H9 (cell line): Measurements from ENCODE around the gene FILIP1. TPM values are rescaled to one million over a fixed set of nuclear protein-coding genes. Genes with fewer than 3 reads are reported as not detected.

Source experiments
- DNase-seq: peaks from one replicate; pipeline ENCODE4 v3.0.0-alpha.2; 2017
- H2AFZ ChIP-seq: one replicate; pipeline ENCODE4 v1.6.1; 2013; ENCODE audit warnings: mild to moderate bottlenecking, low read length, control low read depth, moderate library complexity
- H2AK5ac ChIP-seq: 2 replicates; pipeline ENCODE4 v1.6.1; 2013; ENCODE audit warnings: low read length, control low read depth, mixed read lengths; ENCODE audit not compliant: insufficient read length
- H2BK120ac ChIP-seq: one replicate; pipeline ENCODE4 v1.6.1; 2013; ENCODE audit warnings: low read depth, mild to moderate bottlenecking, low read length, control low read depth, inconsistent platforms; ENCODE audit not compliant: poor library complexity, severe bottlenecking
- H2BK12ac ChIP-seq: 2 replicates; pipeline ENCODE4 v1.6.1; 2013; ENCODE audit warnings: low read length, control low read depth, mixed read lengths, low read depth; ENCODE audit not compliant: insufficient read length
- H2BK15ac ChIP-seq: 2 replicates; pipeline ENCODE4 v1.6.1; 2013; ENCODE audit warnings: low read depth, low read length, control low read depth
- H2BK20ac ChIP-seq: one replicate; pipeline ENCODE4 v1.6.1; 2013; ENCODE audit warnings: low read depth, mild to moderate bottlenecking, low read length, control low read depth, inconsistent platforms; ENCODE audit not compliant: poor library complexity, severe bottlenecking
- H2BK5ac ChIP-seq: 2 replicates; pipeline ENCODE4 v1.6.1; 2013; ENCODE audit warnings: low read length, control low read depth, mixed read lengths; ENCODE audit not compliant: insufficient read length
- H3K14ac ChIP-seq: 2 replicates; pipeline ENCODE4 v1.6.1; 2013; ENCODE audit warnings: low read length, control low read depth; ENCODE audit not compliant: insufficient read depth
- H3K18ac ChIP-seq: 2 replicates; pipeline ENCODE4 v1.6.1; 2013; ENCODE audit warnings: low read depth, mild to moderate bottlenecking, mixed read lengths, low read length, control low read depth; ENCODE audit not compliant: insufficient read length
- H3K23ac ChIP-seq: 2 replicates; pipeline ENCODE4 v1.6.1; 2013; ENCODE audit warnings: low read length, control low read depth, mixed read lengths, low read depth; ENCODE audit not compliant: insufficient read length
- H3K23me2 ChIP-seq: 2 replicates; pipeline ENCODE4 v1.6.1; 2013; ENCODE audit warnings: low read depth, mild to moderate bottlenecking, mixed read lengths, low read length, control low read depth; ENCODE audit not compliant: insufficient read length, poor library complexity, severe bottlenecking
- H3K27ac ChIP-seq: 2 replicates; pipeline ENCODE4 v1.5.1; 2013; ENCODE audit warnings: low read length, control low read depth, mixed read lengths, low read depth; ENCODE audit not compliant: insufficient read length
- H3K27me3 ChIP-seq: 2 replicates; pipeline ENCODE4 v1.6.1; 2013; ENCODE audit warnings: low read length, control low read depth, inconsistent platforms; ENCODE audit not compliant: insufficient read depth
- H3K4ac ChIP-seq: 2 replicates; pipeline ENCODE4 v1.6.1; 2013; ENCODE audit warnings: low read depth, mild to moderate bottlenecking, control low read depth, inconsistent platforms, low read length, moderate library complexity
- H3K4me1 ChIP-seq: 2 replicates; pipeline ENCODE4 v1.6.1; 2013; ENCODE audit warnings: low read length, control low read depth, inconsistent platforms; ENCODE audit not compliant: insufficient read depth
- H3K4me2 ChIP-seq: 2 replicates; pipeline ENCODE4 v1.6.1; 2013; ENCODE audit warnings: low read length, control low read depth, mixed read lengths; ENCODE audit not compliant: insufficient read length, insufficient read depth
- H3K56ac ChIP-seq: 2 replicates; pipeline ENCODE4 v1.6.1; 2013; ENCODE audit warnings: low read depth, mild to moderate bottlenecking, mixed read lengths, low read length, control low read depth; ENCODE audit not compliant: insufficient read length
- H3K79me1 ChIP-seq: 2 replicates; pipeline ENCODE4 v1.6.1; 2013; ENCODE audit warnings: low read depth, mild to moderate bottlenecking, moderate library complexity, low read length, control low read depth, inconsistent platforms; ENCODE audit not compliant: insufficient read depth, poor library complexity, severe bottlenecking
- H3K79me2 ChIP-seq: 2 replicates; pipeline ENCODE4 v1.6.1; 2013; ENCODE audit warnings: low read length, control low read depth, inconsistent platforms; ENCODE audit not compliant: insufficient read depth
- H3K9ac ChIP-seq: 2 replicates; pipeline ENCODE4 v1.6.1; 2013; ENCODE audit warnings: low read length, control low read depth, mixed read lengths; ENCODE audit not compliant: insufficient read length; ENCODE audit errors: extremely low read depth
- H3K9me3 ChIP-seq: one replicate; pipeline ENCODE4 v1.6.1; 2013; ENCODE audit warnings: low read depth, low read length, inconsistent platforms; ENCODE audit not compliant: control insufficient read depth
- H3T11ph ChIP-seq: one replicate; pipeline ENCODE4 v1.6.1; 2013; ENCODE audit warnings: mild to moderate bottlenecking, low read length, control low read depth, inconsistent platforms
- H4K20me1 ChIP-seq: one replicate; pipeline ENCODE4 v1.6.1; 2013; ENCODE audit not compliant: control insufficient read depth, insufficient read length, insufficient read depth
- H4K5ac ChIP-seq: 2 replicates; pipeline ENCODE4 v1.6.1; 2013; ENCODE audit warnings: low read depth, mild to moderate bottlenecking, mixed read lengths, low read length, control low read depth; ENCODE audit not compliant: insufficient read length
- H4K8ac ChIP-seq: replicated peaks from 2 replicates; pipeline ENCODE4 v1.6.1; 2013; ENCODE audit warnings: low read length, control low read depth, mixed read lengths, low read depth; ENCODE audit not compliant: insufficient read length
- H4K91ac ChIP-seq: 2 replicates; pipeline ENCODE4 v1.6.1; 2013; ENCODE audit warnings: low read depth, mild to moderate bottlenecking, moderate library complexity, mixed read lengths, low read length, control low read depth; ENCODE audit not compliant: insufficient read length
- H3K27ac Mint-ChIP-seq, 3 experiments: 2 replicates in 2 of 3; 3 replicates in 1 of 3; pipeline ENCODE4 v1.8.0; 2020 to 2021; ENCODE audit warnings: mixed read lengths in 3 of 3, mild to moderate bottlenecking in 1 of 3, moderate library complexity in 1 of 3
- H3K27me3 Mint-ChIP-seq: 2 replicates; pipeline ENCODE4 v1.8.0; 2021; ENCODE audit warnings: low read depth, mild to moderate bottlenecking, moderate library complexity, mixed read lengths
- H3K36me3 Mint-ChIP-seq, 3 experiments: 2 replicates in 2 of 3; 3 replicates in 1 of 3; pipeline ENCODE4 v1.8.0; 2020 to 2021; ENCODE audit warnings: low read depth in 3 of 3, mixed read lengths in 3 of 3; ENCODE audit not compliant: insufficient read depth in 1 of 3
- H3K4me1 Mint-ChIP-seq, 2 experiments: 2 replicates each; pipeline ENCODE4 v1.8.0; 2020; ENCODE audit warnings: mixed read lengths in 2 of 2
- H3K4me3 Mint-ChIP-seq, 2 experiments: 2 replicates in 1 of 2; 3 replicates in 1 of 2; pipeline ENCODE4 v1.8.0; 2020 to 2021; ENCODE audit warnings: mild to moderate bottlenecking in 2 of 2, mixed read lengths in 2 of 2, moderate library complexity in 1 of 2
- H3K9me3 Mint-ChIP-seq, 2 experiments: 2 replicates in 1 of 2; 3 replicates in 1 of 2; pipeline ENCODE4 v1.8.0; 2020; ENCODE audit warnings: mild to moderate bottlenecking in 2 of 2, mixed read lengths in 2 of 2, moderate library complexity in 1 of 2
- CTCF ChIP-seq: fragments of 200-600 bp; sonication (generic); conservative IDR thresholded peaks from 3 replicates; pipeline ENCODE4 v1.8.0; 2021; ENCODE audit warnings: antibody characterized with exemption, mild to moderate bottlenecking
- WGBS: extraction: QIAGEN DNeasy Blood & Tissue Kit; methylation state at CpG from one replicate; pipeline ENCODE4 v1.1.7; 2013; ENCODE audit warnings: missing lambda C conversion rate, low lambda C conversion rate, mixed read lengths; ENCODE audit not compliant: insufficient read length; ENCODE audit errors: extremely low coverage; 5-methylcytosine and 5-hydroxymethylcytosine counted together
- total RNA-seq: library from RNA; stranded (reverse); gene quantifications from 2 replicates; pipeline ENCODE4 v1.2.1, GENCODE V29; 2021

FILIP1 gene
- total RNA-seq, 1 experiment from 2014 or later = 10.5 TPM

DNA sequence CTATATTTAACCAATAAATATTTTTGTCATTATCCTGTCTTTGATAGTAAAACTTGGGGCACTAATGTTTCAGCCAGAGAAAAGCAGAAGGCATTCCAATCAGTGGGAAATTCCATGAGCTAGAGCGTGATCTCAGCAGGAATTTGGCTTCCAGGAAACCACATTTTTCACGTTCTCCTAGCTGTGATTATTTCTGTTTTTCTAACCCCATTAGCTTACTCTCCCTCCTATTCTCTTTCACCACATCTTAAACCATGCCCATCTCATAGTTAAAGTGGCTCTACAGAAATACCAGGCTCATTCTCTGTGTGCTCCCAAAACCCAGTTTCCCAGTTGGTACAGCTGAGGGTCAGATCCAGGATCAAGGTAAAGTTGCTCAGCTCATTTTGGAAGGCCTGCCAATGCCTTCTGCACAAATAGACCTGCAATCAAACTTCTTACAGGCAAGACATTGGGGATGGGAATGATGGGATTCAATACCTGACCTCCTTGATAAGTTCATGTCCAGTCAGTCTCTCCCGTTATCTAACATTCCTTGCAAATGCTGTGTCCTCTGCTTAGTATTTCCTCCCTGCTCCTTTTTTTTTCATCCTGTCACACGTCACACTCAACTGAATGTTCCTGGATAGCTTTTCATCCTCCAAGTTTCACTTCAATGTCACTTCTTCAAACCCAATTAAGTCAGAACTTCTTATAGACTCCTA lies 175.9 kb downstream of the FILIP1 start:
- no CpG with 5 or more reads among the region's 4 CpGs for WGBS
- Histone ChIP-seq H2AFZ (no peak overlapping the region), H3K14ac (no peak overlapping the region), H3K79me2 (no peaks in the 10 kb centered on the region), H2BK120ac (no peak overlapping the region), H3K4me1 (peaks cover 5% of the 10 kb centered on the region; the same call in 1 of the 2 replicates), H3K27ac (no peak overlapping the region), H3T11ph (no peak overlapping the region), H3K56ac (no peak overlapping the region), H2AK5ac (no peak overlapping the region), H3K23ac (no peak overlapping the region), H3K23me2 (no peaks in the 10 kb centered on the region), H3K79me1 (no peaks in the 10 kb centered on the region), H2BK15ac (no peak overlapping the region), H4K5ac (no peak overlapping the region), H2BK20ac (no peak overlapping the region), H2BK12ac (no peak overlapping the region), H4K91ac (no peak overlapping the region), H4K8ac (no peak overlapping the region), H3K9ac (no peak overlapping the region), H4K20me1 (no peaks in the 10 kb centered on the region), H2BK5ac (no peak overlapping the region), H3K4ac (no peak overlapping the region), H3K4me2 (no peak overlapping the region), H3K18ac (no peak overlapping the region), H3K9me3 (no peaks in the 10 kb centered on the region), H3K27me3 (no peaks in the 10 kb centered on the region)
- Mint-ChIP-seq H3K4me3 (no peak overlapping the region), H3K27ac (peak overlapping the region; percentile 7 to 73 (median 41); a peak in 3 of 7 replicates), H3K27me3 (no peaks in the 10 kb centered on the region), H3K9me3 (peaks cover 0 to 6% of the 10 kb centered on the region in 2 experiments; a peak in 1 of 5 replicates), H3K36me3 (peaks cover 0 to 28% (median 11%) of the 10 kb centered on the region in 3 experiments; a peak in 4 of 7 replicates), H3K4me1 (peaks cover 7 to 10% of the 10 kb centered on the region in 2 experiments)
- TF ChIP-seq CTCF = no peak
- no peak for DNase-seq
